Measurements from ENCODE around the gene ALKBH3.
A peak's percentile ranks its signal among the peaks of the same experiment; 100 is the strongest.

ALKBH3 gene

GRCh38 chr11:43880640-43881159, at the start of gene ALKBH3:
Gene ALKBH3, plus strand, starts transcription at chr11:43880831. Its CDS starts 1,822 bp downstream, at chr11:43882653.
- Mint-ChIP-seq H3K9me3 (peaks cover 10% of the 10 kb centered on the region), H3K36me3 (ENCODE audit: low read depth) (peaks cover 27% of the 10 kb centered on the region), H3K27me3 (ENCODE audit: low read depth) (peaks cover 18% of the 10 kb centered on the region), H3K4me3 (peak within 1 kb of the TSS; percentile 91), H3K4me1 (ENCODE audit: low read depth) (peaks cover 17% of the 10 kb centered on the region), H3K27ac (peak within 1 kb of the TSS; percentile 65)
- DNase-seq (ENCODE audit: low spot score), result peak; percentile 86

GRCh38 chr11:43830928-43831440, 49.6 kb upstream of the ALKBH3 start:
- Mint-ChIP-seq H3K4me1 (ENCODE audit: low read depth) (peaks cover 5% of the 10 kb centered on the region), H3K27me3 (ENCODE audit: low read depth) (no peaks in the 10 kb centered on the region), H3K36me3 (ENCODE audit: low read depth) (peaks cover 9% of the 10 kb centered on the region), H3K27ac (no peak overlapping the region), H3K9me3 (no peaks in the 10 kb centered on the region), H3K4me3 (no peak overlapping the region)
- DNase-seq (ENCODE audit: low spot score), result peak; percentile 72

- Mint-ChIP-seq H3K36me3 (ENCODE audit: low read depth) (peaks cover 9% of the 10 kb centered on the region), H3K4me1 (ENCODE audit: low read depth) (peaks cover 5% of the 10 kb centered on the region), H3K4me3 (no peak overlapping the region), H3K27ac (no peak overlapping the region), H3K27me3 (ENCODE audit: low read depth) (no peaks in the 10 kb centered on the region), H3K9me3 (no peaks in the 10 kb centered on the region)
- DNase-seq (ENCODE audit: low spot score), result no peak
Observed at GRCh38 chr11:43832536-43832935, 48.1 kb upstream of the ALKBH3 start.

- no peak for DNase-seq (ENCODE audit: low spot score)
- Mint-ChIP-seq H3K4me3 (no peak overlapping the region), H3K27me3 (ENCODE audit: low read depth) (no peaks in the 10 kb centered on the region), H3K9me3 (no peaks in the 10 kb centered on the region), H3K27ac (no peak overlapping the region), H3K4me1 (ENCODE audit: low read depth) (peaks cover 5% of the 10 kb centered on the region), H3K36me3 (ENCODE audit: low read depth) (peaks cover 10% of the 10 kb centered on the region)
Observed at GRCh38 chr11:43833657-43834073, 47.0 kb upstream of the ALKBH3 start.

- DNase-seq (ENCODE audit: low spot score), result no peak
- Mint-ChIP-seq H3K27ac (no peak overlapping the region), H3K36me3 (ENCODE audit: low read depth) (peaks cover 10% of the 10 kb centered on the region), H3K4me3 (no peak overlapping the region), H3K4me1 (ENCODE audit: low read depth) (peaks cover 5% of the 10 kb centered on the region), H3K9me3 (no peaks in the 10 kb centered on the region), H3K27me3 (ENCODE audit: low read depth) (no peaks in the 10 kb centered on the region)
Observed at GRCh38 chr11:43834286-43834685, 46.3 kb upstream of the ALKBH3 start.

GRCh38 chr11:43835104-43835503, 45.5 kb upstream of the ALKBH3 start:
- no peak overlapping the region for H3K4me3 Mint-ChIP-seq
- peaks cover 12% of the 10 kb centered on the region for H3K36me3 Mint-ChIP-seq (ENCODE audit: low read depth)

GRCh38 chr11:43837879-43838278, 42.8 kb upstream of the ALKBH3 start:
- Mint-ChIP-seq H3K27me3 (ENCODE audit: low read depth) (no peaks in the 10 kb centered on the region), H3K4me1 (ENCODE audit: low read depth) (no peaks in the 10 kb centered on the region), H3K4me3 (no peak overlapping the region), H3K36me3 (ENCODE audit: low read depth) (peaks cover 17% of the 10 kb centered on the region), H3K9me3 (no peaks in the 10 kb centered on the region), H3K27ac (no peak overlapping the region)
- no peak for DNase-seq (ENCODE audit: low spot score)

More at GRCh38 chr11:43835104-43835503, 45.5 kb upstream of the ALKBH3 start:
- Mint-ChIP-seq H3K27ac (no peak overlapping the region), H3K27me3 (ENCODE audit: low read depth) (no peaks in the 10 kb centered on the region), H3K4me1 (ENCODE audit: low read depth) (peaks cover 5% of the 10 kb centered on the region), H3K9me3 (no peaks in the 10 kb centered on the region)
- no peak for DNase-seq (ENCODE audit: low spot score)

GRCh38 chr11:43842021-43842420, 38.6 kb upstream of the ALKBH3 start:
- Mint-ChIP-seq H3K36me3 (ENCODE audit: low read depth) (peaks cover 17% of the 10 kb centered on the region), H3K4me1 (ENCODE audit: low read depth) (no peaks in the 10 kb centered on the region), H3K4me3 (no peak overlapping the region), H3K27me3 (ENCODE audit: low read depth) (no peaks in the 10 kb centered on the region), H3K27ac (no peak overlapping the region), H3K9me3 (no peaks in the 10 kb centered on the region)
- DNase-seq (ENCODE audit: low spot score), result no peak

- Mint-ChIP-seq H3K27ac (no peak overlapping the region), H3K4me3 (no peak overlapping the region), H3K36me3 (ENCODE audit: low read depth) (peaks cover 9% of the 10 kb centered on the region), H3K9me3 (no peaks in the 10 kb centered on the region), H3K27me3 (ENCODE audit: low read depth) (no peaks in the 10 kb centered on the region), H3K4me1 (ENCODE audit: low read depth) (peaks cover 3% of the 10 kb centered on the region)
- DNase-seq (ENCODE audit: low spot score), result no peak
Observed at GRCh38 chr11:43845816-43846215, 34.8 kb upstream of the ALKBH3 start.

GRCh38 chr11:43852057-43852636, 28.5 kb upstream of the ALKBH3 start:
- DNase-seq (ENCODE audit: low spot score), result peak; percentile 35
- Mint-ChIP-seq H3K36me3 (ENCODE audit: low read depth) (peaks cover 2% of the 10 kb centered on the region), H3K4me3 (no peak overlapping the region), H3K27ac (no peak overlapping the region), H3K27me3 (ENCODE audit: low read depth) (no peaks in the 10 kb centered on the region), H3K9me3 (no peaks in the 10 kb centered on the region), H3K4me1 (ENCODE audit: low read depth) (peaks cover 3% of the 10 kb centered on the region)

- H3K27ac Mint-ChIP-seq, result no peak overlapping the region
- H3K9me3 Mint-ChIP-seq, result no peaks in the 10 kb centered on the region
- no peaks in the 10 kb centered on the region for H3K27me3 Mint-ChIP-seq (ENCODE audit: low read depth)
- no peak overlapping the region for H3K4me3 Mint-ChIP-seq
- H3K4me1 Mint-ChIP-seq (ENCODE audit: low read depth), result peaks cover 2% of the 10 kb centered on the region
- DNase-seq (ENCODE audit: low spot score), result no peak
- peaks cover 2% of the 10 kb centered on the region for H3K36me3 Mint-ChIP-seq (ENCODE audit: low read depth)
Observed at GRCh38 chr11:43853781-43854180, 26.9 kb upstream of the ALKBH3 start.

- peaks cover 4% of the 10 kb centered on the region for H3K36me3 Mint-ChIP-seq (ENCODE audit: low read depth)
- H3K9me3 Mint-ChIP-seq, result peaks cover 3% of the 10 kb centered on the region
- no peak overlapping the region for H3K4me3 Mint-ChIP-seq
- DNase-seq (ENCODE audit: low spot score), result no peak
- H3K27ac Mint-ChIP-seq, result peak overlapping the region; percentile 3
- no peaks in the 10 kb centered on the region for H3K4me1 Mint-ChIP-seq (ENCODE audit: low read depth)
- no peaks in the 10 kb centered on the region for H3K27me3 Mint-ChIP-seq (ENCODE audit: low read depth)
Observed at GRCh38 chr11:43856993-43857392, 23.6 kb upstream of the ALKBH3 start.

GRCh38 chr11:43861141-43861540, 19.5 kb upstream of the ALKBH3 start:
- Mint-ChIP-seq H3K4me3 (no peak overlapping the region), H3K9me3 (peaks cover 7% of the 10 kb centered on the region), H3K4me1 (ENCODE audit: low read depth) (no peaks in the 10 kb centered on the region), H3K36me3 (ENCODE audit: low read depth) (peaks cover 2% of the 10 kb centered on the region), H3K27me3 (ENCODE audit: low read depth) (peaks cover 20% of the 10 kb centered on the region), H3K27ac (no peak overlapping the region)
- no peak for DNase-seq (ENCODE audit: low spot score)

GRCh38 chr11:43866520-43866919, 14.1 kb upstream of the ALKBH3 start:
- Mint-ChIP-seq H3K27ac (no peak overlapping the region), H3K36me3 (ENCODE audit: low read depth) (peaks cover 6% of the 10 kb centered on the region), H3K4me1 (ENCODE audit: low read depth) (peaks cover 22% of the 10 kb centered on the region), H3K27me3 (ENCODE audit: low read depth) (peaks cover 42% of the 10 kb centered on the region), H3K9me3 (peaks cover 11% of the 10 kb centered on the region), H3K4me3 (no peak overlapping the region)
- no peak for DNase-seq (ENCODE audit: low spot score)

GRCh38 chr11:43866969-43867368, 13.7 kb upstream of the ALKBH3 start:
- peaks cover 11% of the 10 kb centered on the region for H3K9me3 Mint-ChIP-seq
- peaks cover 22% of the 10 kb centered on the region for H3K4me1 Mint-ChIP-seq (ENCODE audit: low read depth)
- H3K27me3 Mint-ChIP-seq (ENCODE audit: low read depth), result peaks cover 45% of the 10 kb centered on the region
- H3K36me3 Mint-ChIP-seq (ENCODE audit: low read depth), result peaks cover 6% of the 10 kb centered on the region
- no peak for DNase-seq (ENCODE audit: low spot score)
- H3K4me3 Mint-ChIP-seq, result no peak overlapping the region
- no peak overlapping the region for H3K27ac Mint-ChIP-seq
